GM19463 (cell line): Measurements from ENCODE around the gene HSPB2.
"Not testable (repeated sequence)": the region's sequence is repeated elsewhere in the genome, so short reads cannot be mapped to it uniquely, and the experiment has no call there.

Experiments used
- ATAC-seq: cut with Tn5 transposase; IDR thresholded peaks from one replicate; pipeline ENCODE4 v1.9.1; 2021; ENCODE audit warnings: mild to moderate bottlenecking, moderate library complexity; ENCODE audit not compliant: unreplicated experiment

The HSPB2 gene

DNA sequence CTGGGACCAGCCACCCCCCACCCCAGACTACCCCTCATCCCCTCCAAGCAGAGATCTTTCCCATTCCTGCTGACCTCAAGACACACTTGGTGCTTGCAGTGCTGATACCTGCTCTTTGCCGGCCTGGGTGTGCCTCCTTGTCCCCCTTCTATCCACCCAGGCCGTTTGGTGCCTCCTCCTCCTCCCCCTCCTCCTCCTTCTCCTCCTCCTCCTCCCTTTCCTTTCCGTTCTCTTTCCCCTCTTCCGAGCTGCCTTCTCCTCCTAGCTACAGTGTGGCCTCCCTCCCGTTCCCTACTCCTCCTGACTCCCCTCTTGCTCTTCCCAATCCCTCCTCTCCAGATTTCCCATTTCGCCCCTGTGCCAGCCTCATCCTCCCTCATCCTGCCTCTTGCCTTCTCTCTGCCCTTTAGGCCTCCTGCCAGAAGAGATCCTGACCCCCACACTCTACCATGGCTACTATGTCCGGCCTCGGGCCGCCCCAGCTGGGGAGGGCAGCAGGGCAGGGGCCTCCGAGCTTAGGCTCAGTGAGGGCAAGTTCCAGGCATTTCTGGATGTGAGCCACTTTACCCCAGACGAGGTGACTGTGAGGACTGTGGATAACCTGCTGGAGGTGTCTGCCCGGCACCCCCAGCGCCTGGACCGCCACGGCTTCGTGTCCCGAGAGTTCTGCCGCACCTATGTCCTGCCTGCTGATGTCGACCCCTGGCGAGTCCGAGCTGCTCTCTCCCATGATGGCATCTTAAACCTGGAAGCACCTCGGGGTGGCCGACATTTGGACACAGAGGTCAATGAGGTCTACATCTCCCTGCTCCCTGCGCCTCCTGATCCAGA is 712 bp downstream of the HSPB2 start:
- ATAC-seq, result no peak

DNA sequence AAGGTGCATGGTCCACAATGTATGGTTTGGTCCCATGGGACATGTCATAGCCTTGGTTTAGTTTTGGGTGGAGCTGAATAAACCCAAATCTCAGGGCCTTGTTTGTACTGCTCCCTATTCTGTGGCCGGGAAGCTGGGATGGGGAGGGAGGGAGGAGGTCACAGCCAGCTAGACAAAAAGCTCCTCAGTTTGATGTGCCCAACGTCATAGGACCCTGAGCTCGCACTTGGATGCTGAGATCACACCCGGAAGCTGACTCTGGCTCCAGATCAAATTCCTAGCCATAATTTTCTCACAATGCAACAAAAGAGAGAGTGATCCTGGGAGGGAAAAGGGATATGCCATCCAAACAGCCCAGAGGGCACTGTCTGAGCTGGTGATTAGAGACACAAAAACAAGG is 1.5 kb downstream of the HSPB2 start:
- no peak for ATAC-seq

DNA sequence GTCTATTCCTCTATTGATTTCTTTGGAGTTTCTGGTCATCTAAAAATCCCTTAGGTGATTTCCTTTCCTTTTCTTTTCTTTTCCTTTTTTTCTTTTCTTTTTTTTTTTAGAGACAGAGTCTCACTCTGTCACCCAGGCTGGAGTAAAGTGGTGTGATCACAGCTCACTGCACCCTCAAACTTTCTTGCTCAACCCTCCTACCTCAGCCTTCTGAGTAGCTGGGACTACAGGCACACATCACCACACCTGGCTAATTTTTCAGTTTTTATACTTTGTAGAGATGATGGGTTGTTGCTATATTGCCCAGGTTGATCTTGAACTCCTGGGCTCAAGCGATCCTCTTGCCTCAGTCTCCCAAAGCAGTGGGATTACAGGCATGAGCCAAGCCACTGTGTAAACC is 4.2 kb downstream of the HSPB2 start:
- ATAC-seq, result no peak

DNA sequence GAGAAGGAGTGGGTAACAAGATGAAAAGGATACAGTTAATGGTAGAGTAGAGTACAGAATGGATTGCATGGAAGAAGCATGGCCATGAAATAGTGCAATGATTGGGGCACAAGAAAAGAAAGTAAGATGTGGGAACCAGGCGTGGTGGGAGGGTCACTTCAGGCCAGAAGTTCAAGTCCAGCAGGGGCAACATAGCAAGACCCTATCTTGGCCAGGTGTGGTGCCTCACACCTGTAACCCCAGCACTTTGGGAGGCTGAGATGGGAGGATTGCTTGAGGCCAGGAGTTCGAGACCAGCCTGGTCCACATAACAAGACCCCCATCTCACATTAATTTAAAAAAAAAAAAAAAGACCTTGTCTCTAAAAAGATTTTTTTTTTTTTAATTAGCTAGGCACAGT is 4.8 kb downstream of the HSPB2 start:
- no peak for ATAC-seq

DNA sequence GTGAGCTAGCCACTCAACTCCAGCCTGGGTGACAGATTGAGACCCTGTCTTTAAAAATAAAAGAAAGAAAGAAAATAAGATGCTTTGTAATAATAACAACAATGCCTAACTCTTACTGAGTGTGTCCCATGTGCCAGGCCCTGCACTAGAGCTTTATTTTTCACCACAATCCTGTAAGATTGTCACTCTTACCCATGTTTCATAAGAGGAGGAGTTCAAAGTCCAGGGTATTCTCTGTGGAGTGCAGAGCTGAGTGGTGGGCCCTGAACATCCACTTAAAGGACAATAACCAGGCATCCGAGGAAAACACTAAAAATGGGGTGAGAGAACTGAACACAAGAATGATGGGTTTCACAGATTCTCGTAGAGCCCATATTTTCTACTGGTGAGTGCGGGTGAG is 5.3 kb downstream of the HSPB2 start:
- ATAC-seq, result no peak

DNA sequence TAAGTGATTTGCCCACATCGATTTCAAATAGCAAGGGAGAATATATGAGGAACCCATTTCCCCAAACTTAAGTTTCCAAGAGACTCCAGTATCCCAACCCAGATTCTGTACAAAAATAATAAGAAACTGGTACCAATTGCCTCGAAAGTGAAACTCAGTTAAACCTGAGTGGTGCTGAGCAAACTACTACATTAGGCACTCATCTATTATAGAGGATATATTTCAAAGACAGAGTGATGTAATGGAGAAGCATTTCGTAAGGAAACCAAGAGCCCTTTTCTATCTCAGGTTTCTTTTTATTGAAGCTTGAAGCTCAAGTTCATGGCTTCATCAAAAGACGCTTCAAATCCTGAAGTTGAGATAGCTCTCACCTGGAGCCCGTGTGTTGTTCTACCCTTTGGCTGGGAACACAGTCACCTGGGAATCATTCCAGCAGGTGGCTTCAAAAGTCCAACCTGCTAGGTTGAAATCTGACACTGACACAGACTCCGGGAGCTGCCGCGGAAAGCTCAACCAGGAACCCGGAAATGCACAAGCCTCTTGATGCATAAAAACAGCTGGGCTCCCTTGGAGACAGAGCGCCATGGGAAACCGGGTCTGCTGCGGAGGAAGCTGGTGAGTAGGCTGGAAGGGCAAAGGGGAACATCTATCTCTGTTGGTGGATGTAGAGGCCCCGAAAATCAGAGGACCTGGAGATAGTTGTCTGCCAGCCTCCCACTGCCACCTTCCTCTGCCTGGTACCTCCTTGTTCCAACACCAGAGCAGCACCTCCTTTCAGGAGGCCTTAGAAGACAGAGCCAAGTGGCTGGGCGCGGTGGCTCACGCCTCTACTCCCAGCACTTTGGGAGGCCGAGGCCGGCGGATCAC is 6.1 kb downstream of the HSPB2 start, which contains the start of gene C11orf52:
TSS of gene C11orf52 (plus strand) at position 524 of the 867 bp plus-strand sequence. CDS start at position 584, 60 bp downstream.
- ATAC-seq, result no peak

DNA sequence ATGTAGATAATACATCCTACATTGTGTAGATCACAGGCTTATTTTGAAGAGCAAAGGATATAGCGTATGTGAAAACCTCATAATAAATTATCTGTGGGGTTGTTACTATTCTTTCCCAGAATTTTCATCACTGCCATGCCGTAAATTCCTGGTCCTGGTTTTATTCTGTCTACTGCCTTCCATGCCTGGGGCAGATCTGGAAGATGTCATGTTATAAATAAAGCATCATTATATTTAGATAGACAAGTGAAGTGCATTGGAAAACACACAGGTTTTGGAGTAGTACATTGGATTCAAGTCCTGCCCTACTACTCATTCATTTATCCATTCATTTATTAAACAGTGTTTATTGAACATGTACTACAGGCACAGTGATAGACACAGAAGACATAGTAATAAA is 8.4 kb downstream of the HSPB2 start:
- no peak for ATAC-seq

DNA sequence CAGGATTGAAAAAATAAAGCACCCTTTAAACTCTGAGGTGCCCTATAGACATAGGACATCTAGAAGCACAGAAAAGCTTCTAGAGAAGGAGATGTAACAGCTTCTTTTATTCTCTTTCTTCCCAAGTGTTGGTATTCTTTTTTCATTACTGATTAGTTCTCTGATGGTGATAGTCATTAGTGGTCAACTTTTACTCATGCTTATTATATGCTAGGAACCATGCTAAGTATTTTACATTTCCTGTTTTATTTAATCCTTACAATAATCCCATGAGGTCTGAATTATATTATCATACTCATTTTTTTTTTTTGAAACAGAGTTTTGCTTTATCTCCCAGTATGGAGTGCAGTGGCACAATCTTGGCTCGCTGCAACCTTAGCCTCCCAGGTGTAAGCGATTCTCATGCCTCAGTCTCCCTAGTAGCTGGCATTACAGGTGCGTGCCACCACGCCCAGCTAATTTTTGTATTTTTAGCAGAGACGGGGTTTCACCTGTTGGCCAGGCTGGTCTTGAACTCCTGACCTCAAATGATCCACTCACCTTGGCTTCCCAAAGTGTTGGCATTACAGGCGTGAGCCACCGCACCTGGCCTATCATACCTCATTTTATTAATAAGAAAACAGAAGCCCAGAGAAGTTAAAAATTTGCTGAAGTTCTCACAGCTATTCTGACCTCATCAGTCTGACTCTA is 9.2 kb downstream of the HSPB2 start:
- no peak for ATAC-seq

DNA sequence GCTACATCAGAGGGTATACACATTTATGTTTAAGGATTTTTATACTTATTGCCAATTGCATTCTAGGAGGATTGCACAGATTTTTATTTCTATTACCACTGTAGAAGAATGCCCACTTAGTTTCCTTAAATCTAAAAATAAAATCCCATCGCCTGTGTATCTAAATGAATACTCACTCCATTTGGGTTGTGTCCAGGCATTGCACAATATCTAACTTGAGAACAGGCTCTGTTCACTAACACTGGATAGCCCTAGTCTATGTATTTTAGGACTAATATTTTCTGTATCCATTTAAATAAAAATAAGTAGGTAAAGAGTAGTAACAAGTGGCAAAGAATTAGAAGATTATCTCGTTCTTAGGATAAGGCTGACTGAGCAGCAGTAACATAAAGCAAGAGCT is 10.3 kb downstream of the HSPB2 start:
- no peak for ATAC-seq

DNA sequence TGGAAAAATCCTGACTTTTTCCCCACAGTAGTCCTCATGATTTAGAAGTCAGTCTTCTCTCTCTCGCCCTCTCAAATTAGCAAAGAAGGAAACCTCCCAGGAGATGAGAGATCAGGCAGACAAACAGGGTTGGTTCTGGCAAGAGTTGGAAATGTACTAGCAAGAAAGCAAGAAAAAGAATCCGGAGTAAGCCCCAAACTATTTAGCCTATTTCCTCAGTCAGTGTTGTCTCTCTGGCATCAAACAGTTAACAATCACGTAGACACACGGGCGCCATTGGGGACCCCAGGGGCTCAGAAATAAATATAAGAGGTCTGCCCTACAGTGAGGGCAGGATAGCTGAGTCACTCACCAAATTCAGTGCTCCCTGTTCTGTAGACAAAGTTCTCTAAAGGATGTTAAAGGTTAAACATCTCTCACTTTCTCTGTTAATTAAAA is 10.8 kb downstream of the HSPB2 start:
- no peak for ATAC-seq

DNA sequence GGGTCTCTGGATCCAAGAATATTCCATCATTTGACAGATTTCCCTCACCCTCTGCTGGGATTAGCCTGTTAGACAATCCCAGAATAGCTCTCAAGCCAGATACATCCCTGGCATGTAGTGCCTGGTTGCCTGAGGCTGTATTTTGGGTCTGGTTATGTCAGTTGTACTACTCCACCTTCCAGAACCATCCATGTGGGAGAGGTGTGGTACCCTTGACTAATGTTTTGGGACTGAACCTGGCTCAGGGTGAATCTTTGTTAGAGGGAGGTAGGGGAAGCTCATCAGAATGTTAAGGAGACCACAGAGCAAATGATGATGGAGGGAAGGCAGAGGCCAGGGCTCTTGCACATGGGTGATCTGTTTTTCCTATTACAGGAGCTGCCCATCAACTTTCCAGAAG is 11.4 kb downstream of the HSPB2 start:
- ATAC-seq, result no peak

DNA sequence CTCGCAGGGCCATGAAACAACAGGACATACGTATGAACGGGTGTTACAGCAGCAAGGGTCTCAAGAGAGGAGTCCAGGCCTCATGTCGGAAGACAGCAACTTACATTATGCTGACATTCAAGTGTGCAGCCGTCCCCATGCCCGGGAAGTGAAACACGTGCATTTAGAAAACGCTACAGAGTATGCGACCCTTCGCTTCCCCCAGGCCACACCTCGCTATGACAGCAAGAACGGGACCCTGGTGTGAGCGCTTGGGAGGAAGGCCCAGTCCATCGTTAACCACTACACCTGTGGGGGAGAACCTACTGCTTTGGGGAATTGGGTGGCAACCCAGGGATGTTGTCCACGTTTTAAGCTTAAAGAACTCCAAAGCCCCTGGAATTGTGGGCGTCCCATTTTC is 13.4 kb downstream of the HSPB2 start:
- ATAC-seq, result no peak

DNA sequence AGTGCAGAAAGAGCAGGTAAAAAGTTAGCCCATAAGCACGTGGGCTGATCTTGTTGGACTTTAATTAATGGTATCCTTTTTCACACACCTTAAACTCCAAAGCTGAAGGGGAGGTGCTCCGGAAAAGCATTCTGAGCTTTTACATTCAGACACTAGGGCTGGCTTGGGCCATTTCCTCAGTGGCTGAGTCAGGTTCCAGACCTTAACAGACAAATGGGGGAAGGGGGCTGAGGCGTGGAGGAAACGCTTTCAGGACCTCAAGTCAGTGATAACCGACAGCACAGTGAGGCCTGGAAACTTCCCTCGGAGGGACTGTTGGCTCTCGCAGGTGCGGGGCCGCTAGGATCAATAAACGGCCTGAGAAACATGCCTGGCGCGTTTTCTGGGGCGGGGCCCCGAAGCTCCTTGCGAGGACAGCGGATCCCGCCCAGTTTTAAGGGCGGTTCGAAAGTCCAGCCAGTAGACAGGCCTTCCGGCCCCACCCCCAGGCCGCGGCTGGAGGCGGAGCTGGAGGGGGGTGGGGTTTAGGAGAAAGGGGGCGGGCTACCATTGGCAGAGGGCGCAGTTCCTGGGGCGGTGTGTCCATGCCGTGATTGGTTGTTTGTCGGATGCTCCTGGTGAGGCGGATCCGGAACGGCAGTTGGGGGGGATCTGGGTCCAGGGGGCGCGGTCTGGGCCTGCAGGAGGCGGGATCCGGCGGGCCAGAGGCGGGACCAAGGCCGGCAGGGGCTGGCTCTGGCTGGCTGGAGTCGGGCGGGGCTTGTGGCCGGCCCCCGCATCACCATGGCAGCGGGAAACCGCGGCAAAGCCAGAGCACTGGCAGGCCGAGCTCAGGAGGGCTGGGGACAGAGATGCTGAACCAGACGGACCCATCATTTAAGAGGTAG is 14.2 kb downstream of the HSPB2 start:
- peak; percentile 92 for ATAC-seq

DNA sequence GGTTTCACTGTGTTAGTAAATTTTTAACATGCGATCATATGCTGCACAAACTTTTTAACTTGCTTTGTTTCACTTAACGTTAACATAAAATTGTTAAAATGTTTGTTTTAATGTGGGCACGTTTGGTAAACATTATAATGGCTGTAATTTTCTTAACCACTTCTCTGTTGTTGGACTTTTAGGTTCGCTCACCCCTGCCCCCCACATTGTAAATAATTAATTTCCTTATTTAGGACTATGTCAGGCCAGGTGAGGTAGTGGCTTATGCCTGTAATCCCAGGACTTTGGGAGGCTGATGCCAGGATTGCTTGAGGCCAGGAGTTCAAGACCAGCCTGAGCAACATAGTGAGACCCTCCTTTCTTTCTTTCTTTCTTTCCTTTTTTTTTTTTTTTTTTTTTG is 17.9 kb downstream of the HSPB2 start:
- no peak for ATAC-seq

DNA sequence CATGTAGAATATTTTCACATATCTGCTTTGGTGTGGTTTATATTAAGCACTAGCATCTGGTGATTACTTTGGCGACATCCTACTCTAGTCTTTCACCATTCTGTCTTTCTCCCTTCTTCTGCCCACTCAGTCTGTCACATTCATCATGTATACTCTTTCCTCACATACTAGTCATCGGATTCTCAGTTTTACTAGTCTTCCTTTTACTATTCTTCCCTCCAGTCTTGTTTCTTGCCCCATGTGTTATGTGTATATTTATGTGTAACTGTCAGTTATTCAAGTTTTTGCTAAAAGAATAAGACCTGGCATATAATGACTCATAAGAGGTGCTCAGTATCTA is 20.0 kb downstream of the HSPB2 start:
- no peak for ATAC-seq

DNA sequence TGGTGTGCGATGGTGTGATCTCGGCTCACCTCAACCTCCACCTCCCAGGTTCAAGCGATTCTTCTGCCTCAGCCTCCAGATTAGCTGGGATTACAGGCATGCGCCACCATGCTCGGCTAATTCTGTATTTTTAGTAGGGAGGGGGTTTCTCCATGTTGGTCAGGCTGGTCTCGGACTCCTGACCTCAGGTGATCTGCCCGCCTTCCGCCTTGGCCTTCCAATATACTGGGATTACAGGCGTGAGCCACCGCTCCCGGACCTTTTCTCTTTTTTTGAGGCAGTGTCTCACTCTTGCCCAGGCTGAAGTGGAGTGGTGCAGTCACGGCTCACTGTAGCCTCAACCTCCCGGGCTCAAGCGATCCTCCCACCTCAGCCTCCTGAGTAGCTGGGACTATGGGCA is 20.6 kb downstream of the HSPB2 start:
- ATAC-seq, result not testable (repeated sequence)

DNA sequence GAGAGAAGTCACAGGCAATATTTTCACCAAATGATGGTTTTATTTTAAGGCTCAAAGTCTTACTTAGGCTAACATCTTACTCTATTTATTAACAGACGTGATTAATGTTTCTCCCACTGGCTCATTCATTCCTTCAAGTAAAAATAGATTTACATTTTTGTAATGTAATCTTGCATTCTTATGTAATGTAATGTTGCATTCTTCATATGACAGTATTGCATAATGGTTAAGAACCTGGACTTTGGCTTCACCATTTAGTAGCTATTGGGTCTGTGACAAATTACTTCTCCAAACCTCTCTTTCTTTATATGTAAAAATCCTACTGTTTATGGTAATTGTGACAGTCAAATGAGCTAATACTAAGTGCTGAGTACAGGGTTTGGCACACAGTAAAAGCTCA is 21.3 kb downstream of the HSPB2 start:
- ATAC-seq, result no peak

DNA sequence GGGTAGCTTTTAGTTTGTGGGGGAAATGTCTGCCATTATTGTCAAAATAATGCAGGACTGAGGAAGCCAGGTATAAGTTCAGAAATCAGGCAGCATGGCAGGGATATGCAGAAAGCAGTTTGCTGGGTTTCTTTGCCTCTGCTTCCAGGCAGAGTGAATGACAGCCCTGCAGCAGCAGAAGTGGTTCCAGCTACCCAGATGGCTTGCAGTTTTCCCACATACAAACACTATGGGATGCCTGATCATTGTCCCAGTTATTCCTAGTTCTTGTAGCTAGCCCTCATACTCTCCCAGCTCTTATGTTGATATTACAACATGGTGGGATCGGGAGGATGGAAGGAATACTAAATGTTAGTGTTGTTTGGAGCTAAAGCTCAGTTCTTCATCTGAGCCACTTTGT is 21.8 kb downstream of the HSPB2 start:
- no peak for ATAC-seq

DNA sequence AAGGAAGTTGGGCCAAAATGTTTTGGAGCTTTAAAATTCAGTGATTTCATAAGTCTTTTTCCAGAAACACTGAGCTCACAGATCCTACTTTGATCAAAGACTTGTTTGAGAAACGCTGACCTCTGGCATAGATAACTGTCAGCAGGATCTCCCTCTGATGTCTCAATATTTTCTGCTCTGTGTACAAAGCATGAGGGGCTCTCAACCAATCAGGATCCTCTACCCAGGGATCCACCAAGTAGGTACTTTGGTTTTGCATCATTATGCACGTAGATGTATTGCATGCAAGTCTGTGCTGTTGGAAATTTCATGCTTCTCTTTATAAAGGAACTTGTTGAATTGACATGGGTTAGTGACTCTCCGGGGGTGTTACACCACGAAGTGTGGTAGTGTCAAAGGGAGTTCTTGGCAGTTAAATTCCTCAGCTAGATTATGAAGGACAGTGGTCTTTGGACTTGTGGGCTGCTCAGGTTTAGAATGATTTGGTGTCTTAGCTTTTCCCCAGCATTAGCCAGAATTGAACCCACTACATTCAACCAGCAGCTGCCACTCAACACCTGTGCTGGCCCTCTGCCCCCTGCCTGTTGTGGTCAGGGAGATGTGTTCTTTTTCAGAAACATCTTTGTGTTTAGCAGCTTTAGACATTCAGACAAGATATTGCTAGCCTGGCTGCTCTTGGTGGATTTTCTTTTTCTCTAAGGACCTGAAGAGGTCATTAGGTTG is 22.9 kb downstream of the HSPB2 start:
- ATAC-seq, result no peak

DNA sequence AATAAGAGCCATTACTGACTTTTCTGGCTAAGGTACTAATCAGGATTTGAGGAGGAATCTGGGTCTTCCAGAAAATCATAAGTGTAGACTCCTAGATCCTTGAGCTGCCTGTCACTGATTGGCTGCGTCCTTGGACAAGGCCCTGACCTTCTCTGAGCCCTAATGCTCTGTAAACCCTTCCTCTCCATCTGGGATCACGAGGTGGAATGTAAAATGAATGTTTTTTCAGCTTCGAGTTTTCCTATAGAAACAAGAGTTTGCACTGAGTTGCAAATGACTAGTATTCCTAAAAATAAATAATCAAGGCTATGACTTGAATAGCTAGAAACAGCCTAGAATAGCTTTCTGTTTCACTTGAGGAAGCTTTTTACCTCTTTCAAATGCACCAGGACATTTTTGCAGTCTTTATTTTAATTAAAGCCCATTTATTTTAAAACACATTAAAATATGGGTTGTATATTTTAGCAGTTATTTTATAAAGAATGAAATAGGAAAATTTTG is 23.6 kb downstream of the HSPB2 start:
- no peak for ATAC-seq
